Effector memory CD4-positive, alpha-beta T cell (primary cell): ENCODE results near the gene ZDHHC16.
"Not testable (repeated sequence)": the region's sequence is repeated elsewhere in the genome, so short reads cannot be mapped to it uniquely, and the experiment has no call there.

Experiments used
- DNase-seq, 3 donors: peaks; one replicate each; pipeline ENCODE4 v3.0.0-alpha.2; 2020
- H3K27ac ChIP-seq: 2 replicates; pipeline ENCODE4 v1.7.0; 2013; ENCODE audit warnings: mild to moderate bottlenecking, low read length, moderate library complexity; ENCODE audit not compliant: insufficient read depth, poor library complexity, severe bottlenecking
- H3K27me3 ChIP-seq: replicated peaks from 2 replicates; pipeline ENCODE4 v1.7.0; 2013; ENCODE audit warnings: mild to moderate bottlenecking, low read length; ENCODE audit not compliant: insufficient read depth, control insufficient read depth, poor library complexity, severe bottlenecking
- H3K36me3 ChIP-seq: 2 replicates; pipeline ENCODE4 v1.7.0; 2013; ENCODE audit warnings: mild to moderate bottlenecking, low read length, moderate library complexity; ENCODE audit not compliant: control insufficient read depth, insufficient read depth
- H3K4me1 ChIP-seq: 2 replicates; pipeline ENCODE4 v1.7.0; 2013; ENCODE audit warnings: low read length, mild to moderate bottlenecking; ENCODE audit not compliant: control insufficient read depth, insufficient read depth, poor library complexity, severe bottlenecking
- H3K4me3 ChIP-seq: 2 replicates; pipeline ENCODE4 v1.7.0; 2013; ENCODE audit warnings: low read length, low read depth, mild to moderate bottlenecking; ENCODE audit not compliant: insufficient read depth, poor library complexity, severe bottlenecking
- H3K9me3 ChIP-seq: 2 replicates; pipeline ENCODE4 v1.7.0; 2013; ENCODE audit warnings: mild to moderate bottlenecking, low read length, moderate library complexity; ENCODE audit not compliant: control insufficient read depth

ZDHHC16 gene

DNA sequence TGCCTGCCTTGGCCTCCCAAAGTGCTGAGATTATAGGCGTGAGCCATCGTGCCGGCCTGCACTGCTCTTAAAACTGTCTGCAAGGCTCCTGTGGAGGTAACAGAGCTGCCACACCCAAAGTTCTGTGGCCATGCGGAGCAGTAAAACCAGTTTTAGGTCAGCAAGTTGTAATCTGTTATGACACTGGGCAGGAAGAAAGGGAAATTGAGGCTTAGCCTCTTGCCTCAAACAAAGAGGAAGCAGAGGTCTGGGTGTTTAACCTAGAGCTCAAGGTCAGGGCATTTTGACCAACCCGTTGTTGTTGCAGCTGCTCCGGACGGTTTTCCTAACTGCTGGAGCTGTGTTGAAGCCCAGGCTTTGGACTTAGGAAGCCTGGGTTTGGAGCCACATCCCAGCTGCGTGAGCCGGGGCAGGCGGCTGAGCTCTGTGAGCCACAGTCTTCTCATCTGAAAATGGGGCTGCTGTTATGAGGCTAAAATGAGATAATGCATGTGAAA is 37.4 kb upstream of the ZDHHC16 start:
- Histone ChIP-seq H3K36me3 (no peaks in the 10 kb centered on the region), H3K27me3 (no peaks in the 10 kb centered on the region), H3K4me3 (no peak overlapping the region), H3K4me1 (peaks cover 5% of the 10 kb centered on the region), H3K9me3 (no peaks in the 10 kb centered on the region), H3K27ac (no peak overlapping the region)
- no peak for DNase-seq

DNA sequence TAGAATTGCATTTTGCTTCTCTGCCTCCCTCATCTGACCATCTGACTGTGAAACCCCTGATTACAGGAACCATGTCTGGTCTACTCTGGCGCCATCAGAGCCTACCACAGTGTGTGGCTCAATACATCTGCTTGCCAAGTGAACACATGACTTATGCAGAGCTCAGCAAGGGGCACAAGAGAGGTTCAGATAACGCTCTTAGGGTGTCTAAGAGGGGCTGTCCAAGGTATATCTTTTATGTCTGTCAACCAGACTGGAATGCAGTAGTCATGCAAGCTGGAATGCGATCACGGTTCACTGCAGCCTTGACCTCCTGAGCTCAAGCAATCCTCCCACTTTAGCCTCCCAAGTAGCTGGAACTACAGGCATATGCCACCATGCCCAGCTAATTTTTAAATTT is 34.6 kb upstream of the ZDHHC16 start:
- DNase-seq, result no peak
- no peaks in the 10 kb centered on the region for H3K27me3 ChIP-seq
- peaks cover 15% of the 10 kb centered on the region for H3K4me1 ChIP-seq
- no peaks in the 10 kb centered on the region for H3K36me3 ChIP-seq
- H3K9me3 ChIP-seq, result no peaks in the 10 kb centered on the region
- no peak overlapping the region for H3K4me3 ChIP-seq
- no peak overlapping the region for H3K27ac ChIP-seq

GRCh38 chr10:97412891-97413304 is 33.1 kb upstream of the ZDHHC16 start:
- H3K36me3 ChIP-seq, result no peaks in the 10 kb centered on the region
- no peak overlapping the region for H3K4me3 ChIP-seq
- H3K9me3 ChIP-seq, result no peaks in the 10 kb centered on the region
- H3K27me3 ChIP-seq, result no peaks in the 10 kb centered on the region
- no peak for DNase-seq
- no peak overlapping the region for H3K27ac ChIP-seq
- H3K4me1 ChIP-seq, result peaks cover 15% of the 10 kb centered on the region

GRCh38 chr10:97416565-97416964 is 29.4 kb upstream of the ZDHHC16 start:
- Histone ChIP-seq H3K4me3 (no peak overlapping the region), H3K4me1 (peaks cover 21% of the 10 kb centered on the region), H3K27ac (no peak overlapping the region), H3K27me3 (no peaks in the 10 kb centered on the region), H3K36me3 (no peaks in the 10 kb centered on the region), H3K9me3 (no peaks in the 10 kb centered on the region)
- DNase-seq, result no peak

DNA sequence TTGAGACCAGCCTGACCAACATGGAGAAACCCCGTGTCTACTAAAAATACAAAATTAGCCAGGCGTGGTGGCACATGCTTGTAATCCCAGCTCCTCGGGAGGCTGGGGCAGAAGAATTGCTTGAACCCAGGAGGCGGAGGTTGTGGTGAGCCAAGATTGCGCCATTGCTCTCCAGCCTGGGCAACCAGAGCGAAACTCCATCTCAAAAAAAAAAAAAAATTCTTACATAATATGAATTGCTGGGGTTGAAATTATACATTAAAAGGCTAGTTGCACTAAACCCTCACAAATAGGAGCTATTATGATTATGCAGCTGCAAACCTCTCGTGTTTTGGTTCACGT is 22.2 kb upstream of the ZDHHC16 start:
- H3K4me3 ChIP-seq, DNase-seq, H3K9me3 ChIP-seq, H3K27ac ChIP-seq, H3K27me3 ChIP-seq, H3K36me3 ChIP-seq: not testable (repeated sequence)
- peaks cover 33% of the 10 kb centered on the region for H3K4me1 ChIP-seq

GRCh38 chr10:97425964-97426775 is 19.8 kb upstream of the ZDHHC16 start, which contains the start of gene PGAM1:
Gene PGAM1 (plus strand): TSS chr10:97426191. CDS start chr10:97426308, 117 bp downstream.
- H3K4me1 ChIP-seq, result peaks cover 27% of the 10 kb centered on the region
- peak within 1 kb of the TSS; percentile 81 for H3K27ac ChIP-seq
- H3K4me3 ChIP-seq, result peak within 1 kb of the TSS; percentile 85
- no peaks in the 10 kb centered on the region for H3K27me3 ChIP-seq
- H3K36me3 ChIP-seq, result peaks cover 14% of the 10 kb centered on the region
- H3K9me3 ChIP-seq, result no peaks in the 10 kb centered on the region
- peak; percentile 94 to 95 (median 95) for DNase-seq

DNA sequence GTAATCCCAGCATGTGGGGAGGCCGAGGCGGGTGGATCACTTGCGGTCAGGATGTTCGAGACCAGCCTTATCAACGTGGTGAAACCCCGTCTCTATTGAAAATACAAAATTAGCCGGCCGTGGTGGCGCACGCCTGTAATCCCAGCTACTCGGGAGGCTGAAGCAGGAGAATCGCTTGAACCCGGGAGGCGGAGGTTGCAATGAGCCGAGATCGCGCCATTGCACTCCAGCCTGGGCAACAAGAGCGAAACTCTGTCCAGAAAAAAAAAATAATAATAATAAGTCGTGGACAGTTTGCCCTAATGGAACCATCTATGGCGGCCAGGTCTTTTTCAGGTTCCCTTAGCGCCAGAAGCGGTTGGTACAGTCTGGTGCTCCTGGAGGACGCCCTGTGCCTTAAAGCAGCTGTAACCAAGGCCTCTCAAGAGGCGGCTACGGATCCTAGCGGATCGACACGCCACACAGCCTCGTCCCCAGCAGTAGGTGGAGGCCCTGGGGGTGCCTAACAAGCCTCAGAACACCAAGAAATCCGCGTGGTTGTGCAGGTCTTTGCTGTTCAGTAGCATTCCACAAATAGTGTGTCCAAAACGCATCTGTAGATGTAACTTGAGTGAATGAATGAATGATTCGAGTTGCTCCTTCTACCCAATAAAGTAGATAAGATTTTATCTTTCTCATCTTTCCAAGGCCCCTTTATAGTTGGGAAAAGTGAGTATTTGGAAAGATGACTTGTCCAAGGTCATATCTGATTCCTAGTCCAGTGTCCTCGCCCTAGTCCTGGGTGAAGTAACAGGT is 19.0 kb upstream of the ZDHHC16 start:
- DNase-seq, result no peak
- Histone ChIP-seq H3K27ac (peak overlapping the region; percentile 81), H3K4me3 (peak overlapping the region; percentile 85), H3K36me3 (peaks cover 22% of the 10 kb centered on the region), H3K4me1 (peaks cover 27% of the 10 kb centered on the region), H3K27me3 (no peaks in the 10 kb centered on the region), H3K9me3 (no peaks in the 10 kb centered on the region)

DNA sequence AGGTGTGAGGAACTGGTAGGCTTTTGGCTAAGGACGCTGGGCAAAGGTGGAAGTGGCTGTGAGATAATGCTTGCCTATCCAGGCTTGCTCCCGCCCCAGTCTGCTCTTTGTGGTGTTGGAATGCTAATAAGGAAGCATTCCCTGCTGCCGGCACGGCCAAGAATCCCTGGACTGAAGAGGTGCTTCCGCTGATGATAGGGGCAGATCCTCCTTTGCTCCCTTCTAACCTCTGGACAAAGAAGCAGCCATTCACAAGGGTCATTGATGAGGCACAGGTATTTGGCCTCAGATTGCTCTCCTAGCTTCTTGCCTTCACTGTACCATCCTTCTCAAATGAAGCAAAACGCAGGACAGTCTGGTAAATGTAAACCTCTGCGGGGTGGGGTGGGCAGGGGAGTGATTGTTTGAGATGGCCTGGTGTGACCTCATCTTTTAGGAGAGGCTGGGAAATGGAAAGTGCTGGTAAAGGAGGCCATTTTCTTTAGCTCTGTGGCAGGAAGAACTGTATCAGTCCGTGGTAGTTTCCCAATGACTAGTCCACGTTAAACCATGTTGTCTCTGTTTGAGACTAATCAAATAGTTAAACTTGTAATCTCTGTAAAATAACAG is 18.3 kb upstream of the ZDHHC16 start:
- H3K4me1 ChIP-seq, result peaks cover 27% of the 10 kb centered on the region
- H3K27me3 ChIP-seq, result no peaks in the 10 kb centered on the region
- no peak for DNase-seq
- H3K4me3 ChIP-seq, result peak overlapping the region; percentile 85
- peak overlapping the region; percentile 81 for H3K27ac ChIP-seq
- peaks cover 25% of the 10 kb centered on the region for H3K36me3 ChIP-seq
- no peaks in the 10 kb centered on the region for H3K9me3 ChIP-seq

DNA sequence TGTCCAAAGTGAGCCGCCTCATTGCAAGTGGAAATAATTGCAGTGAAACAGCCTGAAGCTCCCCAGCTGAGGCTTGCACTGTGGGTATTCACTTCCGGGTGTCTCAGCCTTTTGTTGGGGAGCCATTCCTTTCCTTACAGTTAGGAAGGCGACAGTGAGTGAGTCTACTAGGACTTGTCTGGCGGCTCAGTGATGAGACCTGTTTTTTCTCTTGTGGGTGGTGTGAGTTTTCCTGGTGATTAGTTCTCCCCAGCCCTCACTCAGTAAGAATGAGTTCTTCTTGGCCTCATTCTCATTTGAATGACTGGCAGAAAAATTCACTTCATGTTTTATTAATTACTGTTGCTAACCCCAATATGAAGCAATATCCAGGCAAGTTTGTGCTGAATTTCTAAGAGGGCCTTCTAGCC is 17.4 kb upstream of the ZDHHC16 start:
- peak in 1 of 3 donors; percentile 25 for DNase-seq
- Histone ChIP-seq H3K27ac (peak overlapping the region; percentile 81), H3K4me1 (peaks cover 27% of the 10 kb centered on the region), H3K9me3 (no peaks in the 10 kb centered on the region), H3K36me3 (peaks cover 29% of the 10 kb centered on the region), H3K4me3 (peak overlapping the region; percentile 5), H3K27me3 (no peaks in the 10 kb centered on the region)
